H1 (cell line): ENCODE measurements around the gene ZNF227. TPM values are rescaled to one million over a fixed set of nuclear protein-coding genes. Genes with fewer than 3 reads are reported as not detected.
"Not testable (repeated sequence)": the region's sequence is repeated elsewhere in the genome, so short reads cannot be mapped to it uniquely, and the experiment has no call there.

Source experiments
- CTCF ChIA-PET: fragments of 300-600 bp; sonication (Branson Sonifier 250); formaldehyde crosslinking; loops from one replicate; lab custom pipeline; 2021; ENCODE audit not compliant: partially characterized antibody; lab: Charles Lee
- POLR2A ChIA-PET: fragments of 300-600 bp; sonication (Branson Sonifier 250); formaldehyde crosslinking; loops from one replicate; lab custom pipeline; 2021; ENCODE audit warnings: inconsistent platforms; ENCODE audit not compliant: partially characterized antibody; lab: Charles Lee
- DNase-seq, 2 experiments: peaks; one replicate each; pipeline versions ENCODE4 v3.0.0 to v3.0.0-alpha.2; 2010 to 2022; ENCODE audit warnings: low spot score in 2 of 2, low read depth in 1 of 2, mixed read lengths in 1 of 2
- FAIRE-seq: peaks from 2 replicates; lab custom pipeline; 2011; peaks lifted over from hg19 to GRCh38; lab: Jason Lieb, UNC
- H2AFZ ChIP-seq: 2 replicates; pipeline ENCODE4 v1.8.1; 2012; ENCODE audit warnings: low read length, inconsistent platforms
- H2AK5ac ChIP-seq: 2 replicates; pipeline ENCODE4 v1.6.1; 2013; ENCODE audit warnings: low read depth, low read length
- H2BK120ac ChIP-seq: replicated peaks from 2 replicates; pipeline ENCODE3; 2013; ENCODE audit warnings: low read depth, low read length, inconsistent platforms
- H2BK12ac ChIP-seq: 2 replicates; pipeline ENCODE4 v1.6.1; 2013; ENCODE audit warnings: low read depth, low read length
- H2BK15ac ChIP-seq: 2 replicates; pipeline ENCODE4 v1.6.1; 2013; ENCODE audit warnings: low read length
- H2BK20ac ChIP-seq: 2 replicates; pipeline ENCODE4 v1.6.1; 2013; ENCODE audit warnings: low read length
- H2BK5ac ChIP-seq: 2 replicates; pipeline ENCODE4 v1.6.1; 2013; ENCODE audit warnings: low read depth, low read length
- H3K14ac ChIP-seq: 2 replicates; pipeline ENCODE4 v1.6.1; 2013; ENCODE audit warnings: inconsistent platforms; ENCODE audit not compliant: insufficient read length
- H3K18ac ChIP-seq: 2 replicates; pipeline ENCODE4 v1.6.1; 2013; ENCODE audit warnings: low read length; ENCODE audit errors: extremely low read depth
- H3K23ac ChIP-seq: 2 replicates; pipeline ENCODE4 v1.6.1; 2013; ENCODE audit warnings: inconsistent platforms; ENCODE audit not compliant: insufficient read length
- H3K23me2 ChIP-seq: 2 replicates; pipeline ENCODE4 v1.6.1; 2013; ENCODE audit warnings: low read depth, low read length
- H3K27ac ChIP-seq: 2 replicates; pipeline ENCODE4 v1.6.1; 2011; ENCODE audit warnings: low read depth, low read length, inconsistent platforms
- H3K27me3 ChIP-seq, 4 experiments: replicated peaks in 1 of 4; 1 replicate in 1 of 4; 2 replicates in 3 of 4; pipeline versions ENCODE4 v1.6.1 to v1.8.1; 2011 to 2013; ENCODE audit warnings: low read length in 3 of 4, mild to moderate bottlenecking in 3 of 4, inconsistent platforms in 2 of 4, mixed read lengths in 2 of 4, moderate library complexity in 1 of 4; ENCODE audit not compliant: control insufficient read depth in 3 of 4, insufficient read depth in 3 of 4; ENCODE audit errors: extremely low read depth in 1 of 4
- H3K36me3 ChIP-seq, 4 experiments: 2 replicates each; pipeline versions ENCODE4 v1.6.1 to v1.8.1; 2011 to 2013; ENCODE audit warnings: mild to moderate bottlenecking in 4 of 4, low read length in 3 of 4, moderate library complexity in 2 of 4, control low read depth in 1 of 4, inconsistent platforms in 1 of 4; ENCODE audit not compliant: insufficient read depth in 4 of 4, control insufficient read depth in 2 of 4
- H3K4ac ChIP-seq: replicated peaks from 2 replicates; pipeline ENCODE3; 2013; ENCODE audit warnings: low read length, low read depth, mixed read lengths, inconsistent platforms; ENCODE audit not compliant: insufficient read length
- H3K4me1 ChIP-seq, 4 experiments: replicated peaks in 1 of 4; 1 replicate in 1 of 4; 2 replicates in 3 of 4; pipeline versions ENCODE4 v1.6.1 to v1.8.1; 2011 to 2013; ENCODE audit warnings: low read length in 3 of 4, inconsistent platforms in 2 of 4, mixed read lengths in 1 of 4; ENCODE audit not compliant: insufficient read depth in 4 of 4, control insufficient read depth in 3 of 4
- H3K4me2 ChIP-seq, 2 experiments: 2 replicates each; pipeline versions ENCODE4 v1.6.1 to v1.8.1; 2011 to 2013; ENCODE audit warnings: low read depth in 2 of 2, low read length in 2 of 2, control low read depth in 1 of 2, inconsistent platforms in 1 of 2, mild to moderate bottlenecking in 1 of 2; ENCODE audit not compliant: insufficient read depth in 1 of 2
- H3K4me3 ChIP-seq, 4 experiments: fragments of 200-600, 300-600 bp in 1 of 4; sonication (generic), shearing (Covaris generic), sonication (Bioruptor Twin) in 1 of 4; 2 replicates each; pipeline versions ENCODE4 v1.5.1 to v1.8.1; 2011 to 2016; ENCODE audit warnings: low read length in 4 of 4, low read depth in 3 of 4, control low read depth in 2 of 4, inconsistent platforms in 2 of 4, mild to moderate bottlenecking in 2 of 4, mixed read lengths in 1 of 4, moderate library complexity in 1 of 4; ENCODE audit not compliant: insufficient read depth in 2 of 4; ENCODE audit errors: extremely low read depth in 1 of 4
- H3K56ac ChIP-seq: replicated peaks from 2 replicates; pipeline ENCODE3; 2013; ENCODE audit warnings: low read depth, mild to moderate bottlenecking, mixed read lengths, low read length, inconsistent platforms; ENCODE audit not compliant: insufficient read length
- H3K79me1 ChIP-seq: 2 replicates; pipeline ENCODE4 v1.6.1; 2013; ENCODE audit warnings: low read depth, low read length, control low read depth
- H3K79me2 ChIP-seq, 2 experiments: 2 replicates each; pipeline versions ENCODE4 v1.6.1 to v1.8.1; 2012 to 2013; ENCODE audit warnings: low read length in 2 of 2, mild to moderate bottlenecking in 2 of 2, inconsistent platforms in 1 of 2; ENCODE audit not compliant: insufficient read depth in 2 of 2, control insufficient read depth in 1 of 2
- H3K9ac ChIP-seq, 4 experiments: replicated peaks in 1 of 4; 1 replicate in 1 of 4; 2 replicates in 3 of 4; pipeline versions ENCODE4 v1.6.1 to v1.8.1; 2011 to 2013; ENCODE audit warnings: low read depth in 3 of 4, low read length in 3 of 4, control low read depth in 2 of 4, mild to moderate bottlenecking in 2 of 4, moderate library complexity in 2 of 4, inconsistent platforms in 1 of 4; ENCODE audit errors: extremely low read depth in 1 of 4
- H3K9me3 ChIP-seq, 2 experiments: 2 replicates each; pipeline versions ENCODE4 v1.6.1 to v1.8.1; 2012 to 2013; ENCODE audit warnings: mild to moderate bottlenecking in 2 of 2, moderate library complexity in 2 of 2, control low read depth in 1 of 2, inconsistent platforms in 1 of 2, low read depth in 1 of 2, low read length in 1 of 2, mixed read lengths in 1 of 2; ENCODE audit not compliant: insufficient read depth in 2 of 2
- H4K20me1 ChIP-seq, 2 experiments: replicated peaks in 1 of 2; 2 replicates each; pipeline versions ENCODE3 to v1.8.1; 2011 to 2013; ENCODE audit warnings: inconsistent platforms in 2 of 2, low read length in 2 of 2, mild to moderate bottlenecking in 1 of 2; ENCODE audit not compliant: insufficient read depth in 2 of 2, control insufficient read depth in 1 of 2
- H4K5ac ChIP-seq: 2 replicates; pipeline ENCODE4 v1.6.1; 2013; ENCODE audit warnings: low read length, low read depth, mixed read lengths, inconsistent platforms; ENCODE audit not compliant: insufficient read length
- H4K8ac ChIP-seq: 2 replicates; pipeline ENCODE4 v1.8.0; 2013; ENCODE audit warnings: mild to moderate bottlenecking, moderate library complexity, low read length, inconsistent platforms; ENCODE audit not compliant: insufficient read depth; ENCODE audit errors: extremely low read depth
- H4K91ac ChIP-seq: replicated peaks from 2 replicates; pipeline ENCODE3; 2013; ENCODE audit warnings: low read length, mixed read lengths, inconsistent platforms; ENCODE audit not compliant: insufficient read length
- WGBS, 2 experiments: shearing (Covaris generic) in 1 of 2; methylation state at CpG; one replicate each; pipeline versions ENCODE4 v1.1.6 to v1.1.7; 2013 to 2015; ENCODE audit warnings: low lambda C conversion rate in 2 of 2, mixed read lengths in 2 of 2, inconsistent platforms in 1 of 2, low coverage in 1 of 2, missing lambda C conversion rate in 1 of 2; ENCODE audit not compliant: insufficient replicate concordance in 2 of 2, insufficient coverage in 1 of 2, insufficient read length in 1 of 2; ENCODE audit errors: extremely low coverage in 1 of 2, missing lambda C conversion rate in 1 of 2; 5-methylcytosine and 5-hydroxymethylcytosine counted together
- polyA plus RNA-seq, 7 experiments: library from polyadenylated mRNA; depleted of rRNA in 3 of 7; stranded (reverse) in 5 of 7; unstranded in 2 of 7; fragments of >200 nt in 5 of 7; fragments of 200-250 nt in 2 of 7; gene quantifications; 1 replicate in 5 of 7; 2 replicates in 1 of 7; 4 replicates in 1 of 7; pipeline versions ENCODE4 v1.2.1 to v1.2.3, GENCODE V29; 2011 to 2013; ENCODE audit warnings: missing spikeins in 2 of 7, mixed read lengths in 2 of 7
- total RNA-seq: library from RNA; stranded (reverse); fragmentation: NEBNext Ultra II Directional; extraction: Animal tissue kit (Norgen Biotek cat#: 25700); gene quantifications from 2 replicates; pipeline ENCODE4 v1.2.1, GENCODE V29; 2021

Gene ZNF227
- total and polyA plus RNA-seq, 2 of the 8 experiments (the other 6 are each of a cell fraction or from before 2014, with no cell fraction given), result 4.9 to 23.9 TPM

DNA sequence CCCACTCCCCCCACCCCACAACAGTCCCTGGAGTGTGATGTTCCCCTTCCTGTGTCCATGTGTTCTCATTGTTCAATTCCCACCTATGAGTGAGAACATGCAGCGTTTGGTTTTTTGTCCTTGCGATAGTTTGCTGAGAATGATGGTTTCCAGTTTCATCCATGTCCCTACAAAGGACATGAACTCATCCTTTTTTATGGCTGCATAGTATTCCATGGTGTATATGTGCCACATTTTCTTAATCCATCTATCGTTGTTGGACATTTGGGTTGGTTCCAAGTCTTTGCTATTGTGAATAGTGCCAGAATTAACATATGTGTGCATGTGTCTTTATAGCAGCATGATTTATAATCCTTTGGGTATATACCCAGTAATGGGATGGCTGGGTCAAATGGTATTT, 7.6 kb downstream of the ZNF227 start:
- H4K8ac ChIP-seq, DNase-seq, H3K27ac ChIP-seq, H2BK120ac ChIP-seq, H3K4ac ChIP-seq, H2BK15ac ChIP-seq, H3K9me3 ChIP-seq, H4K20me1 ChIP-seq, H3K23ac ChIP-seq, H4K91ac ChIP-seq, H2AFZ ChIP-seq, H4K5ac ChIP-seq, H3K14ac ChIP-seq, FAIRE-seq, H3K23me2 ChIP-seq, H2BK20ac ChIP-seq, H3K4me3 ChIP-seq, H3K27me3 ChIP-seq, H3K79me2 ChIP-seq, H2BK5ac ChIP-seq, H2BK12ac ChIP-seq, H3K56ac ChIP-seq, POLR2A ChIA-PET, H3K4me2 ChIP-seq, H3K18ac ChIP-seq, H3K4me1 ChIP-seq, H3K9ac ChIP-seq, H2AK5ac ChIP-seq, H3K79me1 ChIP-seq: not testable (repeated sequence)
- H3K36me3 ChIP-seq, result peaks cover 2 to 27% (median 12%) of the 10 kb centered on the region in 4 experiments; a peak in 6 of 8 replicates
- CTCF ChIA-PET, result interaction anchor here (0.9 to 1.0 kb wide), 2 partner anchors 15 to 82 kb away, joined by 3 read pairs; no protein-coding TSS in a partner anchor
- 94% methylated on average over 3 of the region's 3 CpGs; no CpG with 5 or more reads in 1 of the 2 experiments for WGBS, 2 experiments

DNA sequence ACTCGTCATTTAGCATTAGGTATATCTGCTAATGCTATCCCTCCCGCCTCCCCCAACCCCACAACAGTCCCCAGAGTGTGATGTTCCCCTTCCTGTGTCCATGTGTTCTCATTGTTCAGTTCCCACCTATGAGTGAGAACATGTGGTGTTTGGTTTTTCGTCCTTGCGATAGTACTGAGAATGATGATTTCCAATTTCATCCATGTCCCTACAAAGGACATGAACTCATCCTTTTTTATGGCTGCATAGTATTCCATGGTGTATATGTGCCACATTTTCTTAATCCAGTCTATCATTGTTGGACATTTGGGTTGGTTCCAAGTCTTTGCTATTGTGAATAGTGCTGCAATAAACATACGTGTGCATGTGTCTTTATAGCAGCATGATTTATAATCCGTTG, 8.4 kb downstream of the ZNF227 start:
- H3K27me3 ChIP-seq, DNase-seq, POLR2A ChIA-PET, H3K27ac ChIP-seq, H4K20me1 ChIP-seq, H3K23ac ChIP-seq, H3K79me2 ChIP-seq, H2BK12ac ChIP-seq, H2BK15ac ChIP-seq, H2BK20ac ChIP-seq, H3K4me2 ChIP-seq, H3K56ac ChIP-seq, H4K8ac ChIP-seq, H3K9me3 ChIP-seq, H2BK5ac ChIP-seq, H3K4me1 ChIP-seq, H3K4me3 ChIP-seq, H2AFZ ChIP-seq, FAIRE-seq, H3K14ac ChIP-seq, H2BK120ac ChIP-seq, H3K23me2 ChIP-seq, H3K79me1 ChIP-seq, H2AK5ac ChIP-seq, CTCF ChIA-PET, H3K4ac ChIP-seq, H3K9ac ChIP-seq, H3K18ac ChIP-seq, H4K91ac ChIP-seq, H4K5ac ChIP-seq: not testable (repeated sequence)
- H3K36me3 ChIP-seq, result peaks cover 2 to 27% (median 13%) of the 10 kb centered on the region in 4 experiments; a peak in 5 of 8 replicates
- 95% methylated on average over 5 of the region's 6 CpGs; no CpG with 5 or more reads in 1 of the 2 experiments for WGBS, 2 experiments
